Progenitor cell of endocrine pancreas (in vitro differentiated cells): ENCODE results near the gene NRXN3. TPM values are rescaled to one million over a fixed set of nuclear protein-coding genes. Genes with fewer than 3 reads are reported as not detected.

ENCODE experiments used
- DNase-seq: peaks from one replicate; pipeline ENCODE4 v3.0.0; 2021; ENCODE audit warnings: low spot score; ENCODE audit not compliant: unreplicated experiment
- H3K27ac Mint-ChIP-seq: 2 replicates; pipeline ENCODE4 v1.8.0; 2021; ENCODE audit warnings: mild to moderate bottlenecking, moderate library complexity, mixed read lengths
- H3K27me3 Mint-ChIP-seq: 2 replicates; pipeline ENCODE4 v1.8.0; 2021; ENCODE audit warnings: mixed read lengths
- H3K36me3 Mint-ChIP-seq: 2 replicates; pipeline ENCODE4 v1.8.0; 2022; ENCODE audit warnings: mixed read lengths; ENCODE audit not compliant: insufficient read depth
- H3K4me1 Mint-ChIP-seq: 2 replicates; pipeline ENCODE4 v1.8.0; 2021; ENCODE audit warnings: low read depth, mixed read lengths
- H3K4me3 Mint-ChIP-seq: 2 replicates; pipeline ENCODE4 v1.8.0; 2021; ENCODE audit warnings: low read depth, mild to moderate bottlenecking, moderate library complexity, mixed read lengths
- H3K9me3 Mint-ChIP-seq: 2 replicates; pipeline ENCODE4 v1.8.0; 2021; ENCODE audit warnings: low read depth, mixed read lengths
- CTCF ChIP-seq: fragments of 200-600 bp; sonication (generic); IDR thresholded peaks from one replicate; pipeline ENCODE4 v1.5.0; 2021; ENCODE audit warnings: antibody characterized with exemption, mild to moderate bottlenecking; ENCODE audit not compliant: unreplicated experiment
- total RNA-seq: library from RNA; stranded (reverse); gene quantifications from 2 replicates; pipeline ENCODE4 v1.2.1, GENCODE V29; 2021

Gene NRXN3
- total RNA-seq, 1 donor from 2014 or later = 22.1 TPM

GRCh38 chr14:79165471-79166090, 995.4 kb downstream of the NRXN3 start:
- Mint-ChIP-seq H3K9me3 (peaks cover 3% of the 10 kb centered on the region), H3K27ac (no peak overlapping the region), H3K36me3 (no peaks in the 10 kb centered on the region), H3K4me3 (no peak overlapping the region), H3K27me3 (peaks cover 3% of the 10 kb centered on the region), H3K4me1 (no peaks in the 10 kb centered on the region)
- no peak for DNase-seq
- TF ChIP-seq CTCF = no peak

- Mint-ChIP-seq H3K27ac (no peak overlapping the region), H3K4me1 (no peaks in the 10 kb centered on the region)
- TF ChIP-seq CTCF = no peak
Measured at GRCh38 chr14:79166171-79166570, 996.0 kb downstream of the NRXN3 start.

DNA sequence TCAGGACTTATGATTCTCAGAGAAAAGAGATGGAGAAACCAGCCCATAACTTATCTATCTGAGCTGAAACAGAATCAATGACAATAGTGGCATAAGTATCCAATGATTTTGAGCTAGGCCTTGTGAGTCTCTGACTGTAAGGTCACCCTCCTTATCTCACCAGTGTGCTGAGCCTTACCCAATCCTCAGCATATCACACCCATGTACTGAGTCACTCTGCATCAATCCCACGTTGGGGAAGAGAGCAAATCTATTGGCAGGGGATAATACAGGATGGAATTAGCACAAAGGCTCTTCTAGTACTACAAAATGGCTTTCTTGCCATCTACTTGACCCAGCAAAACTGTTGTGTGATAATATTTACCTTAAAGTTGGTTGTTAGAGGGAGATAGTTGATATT, 997.8 kb downstream of the NRXN3 start:
- DNase-seq = no peak
- peaks cover under 1% of the 10 kb centered on the region for H3K9me3 Mint-ChIP-seq
- H3K36me3 Mint-ChIP-seq = no peaks in the 10 kb centered on the region
- H3K27me3 Mint-ChIP-seq = peaks cover 3% of the 10 kb centered on the region
- H3K4me1 Mint-ChIP-seq = no peaks in the 10 kb centered on the region
- no peak overlapping the region for H3K27ac Mint-ChIP-seq
- no peak overlapping the region for H3K4me3 Mint-ChIP-seq
- no peak for TF ChIP-seq CTCF

More at GRCh38 chr14:79166171-79166570, 996.0 kb downstream of the NRXN3 start:
- Mint-ChIP-seq H3K9me3 (peaks cover 3% of the 10 kb centered on the region), H3K27me3 (peaks cover 3% of the 10 kb centered on the region), H3K36me3 (no peaks in the 10 kb centered on the region), H3K4me3 (no peak overlapping the region)
- no peak for DNase-seq

GRCh38 chr14:79175671-79176070, 1005.5 kb downstream of the NRXN3 start:
- no peak for DNase-seq
- Mint-ChIP-seq H3K36me3 (no peaks in the 10 kb centered on the region), H3K27ac (no peak overlapping the region), H3K4me3 (no peak overlapping the region), H3K4me1 (no peaks in the 10 kb centered on the region), H3K27me3 (no peaks in the 10 kb centered on the region), H3K9me3 (no peaks in the 10 kb centered on the region)
- no peak for TF ChIP-seq CTCF

GRCh38 chr14:79177106-79177505, 1006.9 kb downstream of the NRXN3 start:
- no peaks in the 10 kb centered on the region for H3K4me1 Mint-ChIP-seq
- H3K27ac Mint-ChIP-seq = no peak overlapping the region
- no peaks in the 10 kb centered on the region for H3K27me3 Mint-ChIP-seq
- H3K9me3 Mint-ChIP-seq = no peaks in the 10 kb centered on the region
- no peak for TF ChIP-seq CTCF
- H3K36me3 Mint-ChIP-seq = no peaks in the 10 kb centered on the region
- no peak overlapping the region for H3K4me3 Mint-ChIP-seq
- no peak for DNase-seq
